Keratinocyte (primary cell): Measurements from ENCODE around the gene MSMP. TPM values are rescaled to one million over a fixed set of nuclear protein-coding genes. Genes with fewer than 3 reads are reported as not detected.

Experiments used
- DNase-seq: peaks from one replicate; pipeline ENCODE4 v3.0.0-alpha.2; 2011; ENCODE audit warnings: low read depth, missing footprints, low spot score
- FAIRE-seq: peaks from 2 replicates; lab custom pipeline; 2011; peaks lifted over from hg19 to GRCh38; lab: Jason Lieb, UNC
- H2AFZ ChIP-seq: 2 replicates; pipeline ENCODE4 v1.6.0; 2012; ENCODE audit warnings: low read length, control low read depth, inconsistent platforms; ENCODE audit not compliant: control insufficient read depth
- H3K27ac ChIP-seq: 2 replicates; pipeline ENCODE4 v1.5.1; 2011; ENCODE audit warnings: low read length; ENCODE audit not compliant: control insufficient read depth, insufficient read depth
- H3K27me3 ChIP-seq: 3 replicates; pipeline ENCODE4 v1.6.0; 2011; ENCODE audit warnings: low read length; ENCODE audit not compliant: control insufficient read depth, insufficient read depth; ENCODE audit errors: extremely low read depth
- H3K36me3 ChIP-seq, 2 experiments: 2 replicates in 1 of 2; 3 replicates in 1 of 2; pipeline ENCODE4 v1.5.1; 2011; ENCODE audit warnings: low read length in 2 of 2, mild to moderate bottlenecking in 1 of 2; ENCODE audit not compliant: control insufficient read depth in 2 of 2, insufficient read depth in 2 of 2; ENCODE audit errors: extremely low read depth in 1 of 2
- H3K4me1 ChIP-seq: 3 replicates; pipeline ENCODE4 v1.5.1; 2011; ENCODE audit warnings: low read length; ENCODE audit not compliant: control insufficient read depth, insufficient read depth; ENCODE audit errors: extremely low read depth
- H3K4me2 ChIP-seq: 3 replicates; pipeline ENCODE4 v1.6.0; 2011; ENCODE audit warnings: low read depth, low read length; ENCODE audit not compliant: control insufficient read depth, insufficient read depth; ENCODE audit errors: extremely low read depth
- H3K4me3 ChIP-seq, 3 experiments: fragments of 200-600 bp in 1 of 3; sonication (generic) in 1 of 3; 2 replicates in 2 of 3; 3 replicates in 1 of 3; pipeline ENCODE4 v1.5.1; 2011 to 2016; ENCODE audit warnings: low read length in 3 of 3, mild to moderate bottlenecking in 3 of 3, control low read depth in 2 of 3, inconsistent platforms in 1 of 3, low read depth in 1 of 3, mixed read lengths in 1 of 3, mixed run types in 1 of 3, moderate library complexity in 1 of 3; ENCODE audit not compliant: control insufficient read depth in 2 of 3, insufficient read depth in 2 of 3; ENCODE audit errors: extremely low read depth in 1 of 3
- H3K79me2 ChIP-seq: 2 replicates; pipeline ENCODE4 v1.6.0; 2012; ENCODE audit warnings: low read length; ENCODE audit not compliant: control insufficient read depth, insufficient read depth
- H3K9ac ChIP-seq: 3 replicates; pipeline ENCODE4 v1.6.0; 2011; ENCODE audit warnings: low read length; ENCODE audit not compliant: control insufficient read depth, insufficient read depth; ENCODE audit errors: extremely low read depth
- H3K9me1 ChIP-seq: 3 replicates; pipeline ENCODE4 v1.6.0; 2011; ENCODE audit warnings: low read length; ENCODE audit not compliant: control insufficient read depth, insufficient read depth; ENCODE audit errors: extremely low read depth
- H3K9me3 ChIP-seq: 2 replicates; pipeline ENCODE4 v1.5.1; 2012; ENCODE audit warnings: low read depth, low read length; ENCODE audit not compliant: control insufficient read depth
- H4K20me1 ChIP-seq: 3 replicates; pipeline ENCODE4 v1.6.0; 2011; ENCODE audit warnings: low read length; ENCODE audit not compliant: control insufficient read depth, insufficient read depth; ENCODE audit errors: extremely low read depth
- EZH2 ChIP-seq: IDR thresholded peaks from one replicate; pipeline ENCODE4 v1.6.1; 2012; ENCODE audit warnings: inconsistent platforms, mild to moderate bottlenecking, low read length, moderate library complexity
- dilution Hi-C: fragments of 300-500 bp; cut with MboI; formaldehyde crosslinking; loops from one replicate; pipeline ENCODE4 v1.7.0; 2020; ENCODE audit warnings: low sequenced_read_pairs; ENCODE audit not compliant: extremely low pct_ligation_motif_present
- polyA plus RNA-seq, 5 experiments: library from polyadenylated mRNA; depleted of rRNA in 3 of 5; stranded (reverse) in 3 of 5; stranded (forward) in 1 of 5; unstranded in 1 of 5; fragments of >200 nt; gene quantifications; 1 replicate in 1 of 5; 2 replicates in 3 of 5; 3 replicates in 1 of 5; pipeline versions ENCODE4 v1.2.1 to v1.2.3, GENCODE V29; 2011 to 2012; ENCODE audit warnings: missing spikeins in 2 of 5, low read depth in 1 of 5, low replicate concordance in 1 of 5
- TF ChIP-seq, protein P1 (sequence below), 3 experiments: IDR thresholded peaks in 1 of 3; conservative IDR thresholded peaks in 1 of 3; optimal IDR thresholded peaks in 1 of 3; 2 replicates in 2 of 3; 3 replicates in 1 of 3; pipeline versions ENCODE3 to v1.5.1; 2011; ENCODE audit warnings: low read length in 3 of 3, mild to moderate bottlenecking in 3 of 3, moderate library complexity in 2 of 3, control low read depth in 1 of 3, inconsistent platforms in 1 of 3; ENCODE audit not compliant: insufficient read depth in 2 of 3; ENCODE audit errors: extremely low read depth in 1 of 3

The MSMP gene
- polyA plus RNA-seq, 1 donor (not counting 4 experiments of a cell fraction or from before 2014, with no cell fraction given), result not detected

DNA sequence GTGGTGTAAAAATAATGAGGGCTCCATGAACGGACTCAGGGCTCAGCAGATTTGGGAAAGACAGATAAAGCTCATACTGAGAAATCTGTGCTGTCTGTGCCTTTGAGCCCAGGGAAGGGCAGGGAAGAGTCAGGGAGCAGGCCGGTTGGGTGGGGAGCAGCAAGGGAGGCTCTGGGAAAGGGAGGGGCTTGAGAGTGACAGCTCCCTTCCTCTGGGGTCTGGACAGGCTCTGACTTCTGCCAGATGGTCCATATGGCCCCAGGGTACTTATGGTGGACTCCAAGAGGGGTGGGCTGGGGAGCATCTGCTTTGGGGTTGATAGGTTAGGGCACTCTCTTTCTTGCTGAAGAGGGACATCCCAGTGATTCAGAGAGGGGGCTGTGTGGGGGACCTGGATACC, 39.4 kb upstream of the MSMP start:
- no peak for TF ChIP-seq EZH2
- TF ChIP-seq, protein P1, sequence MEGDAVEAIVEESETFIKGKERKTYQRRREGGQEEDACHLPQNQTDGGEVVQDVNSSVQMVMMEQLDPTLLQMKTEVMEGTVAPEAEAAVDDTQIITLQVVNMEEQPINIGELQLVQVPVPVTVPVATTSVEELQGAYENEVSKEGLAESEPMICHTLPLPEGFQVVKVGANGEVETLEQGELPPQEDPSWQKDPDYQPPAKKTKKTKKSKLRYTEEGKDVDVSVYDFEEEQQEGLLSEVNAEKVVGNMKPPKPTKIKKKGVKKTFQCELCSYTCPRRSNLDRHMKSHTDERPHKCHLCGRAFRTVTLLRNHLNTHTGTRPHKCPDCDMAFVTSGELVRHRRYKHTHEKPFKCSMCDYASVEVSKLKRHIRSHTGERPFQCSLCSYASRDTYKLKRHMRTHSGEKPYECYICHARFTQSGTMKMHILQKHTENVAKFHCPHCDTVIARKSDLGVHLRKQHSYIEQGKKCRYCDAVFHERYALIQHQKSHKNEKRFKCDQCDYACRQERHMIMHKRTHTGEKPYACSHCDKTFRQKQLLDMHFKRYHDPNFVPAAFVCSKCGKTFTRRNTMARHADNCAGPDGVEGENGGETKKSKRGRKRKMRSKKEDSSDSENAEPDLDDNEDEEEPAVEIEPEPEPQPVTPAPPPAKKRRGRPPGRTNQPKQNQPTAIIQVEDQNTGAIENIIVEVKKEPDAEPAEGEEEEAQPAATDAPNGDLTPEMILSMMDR (optimal IDR thresholded peaks at IDR 0.05 in 1 of 3, IDR thresholded peaks at IDR 0.05 in 1 of 3, conservative IDR thresholded peaks at IDR 0.05 in 1 of 3; ENCODE audit: extremely low read depth in 1 of 3, insufficient read depth in 2 of 3, low read length in 3 of 3), result no peak
- H3K27ac ChIP-seq, result no peak overlapping the region
- H3K9ac ChIP-seq, result no peak overlapping the region
- no peaks in the 10 kb centered on the region for H3K9me1 ChIP-seq
- no peak overlapping the region for H2AFZ ChIP-seq
- H3K9me3 ChIP-seq, result no peaks in the 10 kb centered on the region
- FAIRE-seq (no peak), DNase-seq (no peak)
- H3K36me3 ChIP-seq, result no peaks in the 10 kb centered on the region
- no peak overlapping the region for H3K4me3 ChIP-seq
- no peak overlapping the region for H3K4me2 ChIP-seq
- no peaks in the 10 kb centered on the region for H4K20me1 ChIP-seq
- dilution Hi-C loops, result no loop called here
- H3K79me2 ChIP-seq, result no peaks in the 10 kb centered on the region
- H3K4me1 ChIP-seq, result peaks cover 14% of the 10 kb centered on the region
- H3K27me3 ChIP-seq, result no peaks in the 10 kb centered on the region

GRCh38 chr9:35792826-35793225, 38.8 kb upstream of the MSMP start:
- FAIRE-seq (no peak), DNase-seq (no peak)
- Histone ChIP-seq H3K4me1 (peaks cover 9% of the 10 kb centered on the region), H3K9ac (no peak overlapping the region), H3K27ac (no peak overlapping the region), H3K4me3 (no peak overlapping the region), H3K27me3 (no peaks in the 10 kb centered on the region), H3K36me3 (no peaks in the 10 kb centered on the region), H4K20me1 (no peaks in the 10 kb centered on the region), H3K4me2 (no peak overlapping the region), H2AFZ (no peak overlapping the region), H3K9me1 (no peaks in the 10 kb centered on the region), H3K9me3 (no peaks in the 10 kb centered on the region), H3K79me2 (no peaks in the 10 kb centered on the region)
- TF ChIP-seq EZH2, result no peak
- TF ChIP-seq, protein P1 (optimal IDR thresholded peaks at IDR 0.05 in 1 of 3, IDR thresholded peaks at IDR 0.05 in 1 of 3, conservative IDR thresholded peaks at IDR 0.05 in 1 of 3; ENCODE audit: extremely low read depth in 1 of 3, insufficient read depth in 2 of 3, low read length in 3 of 3), result no peak
- dilution Hi-C loops, result no loop called here
